ENCODE measurements around the gene IER5L. TPM values are rescaled to one million over a fixed set of nuclear protein-coding genes. Genes with fewer than 3 reads are reported as not detected.
A peak's percentile ranks its signal among the peaks of the same experiment; 100 is the strongest.

Gene IER5L
- total RNA-seq, 2 donors from 2014 or later: 6.8 to 8.1 TPM

GRCh38 chr9:129148463-129149204 is 29.4 kb downstream of the IER5L start:
- Histone ChIP-seq H3K9ac (ENCODE audit: extremely low read depth, low read length, poor library complexity, severe bottlenecking) (no peak overlapping the region), H3K36me3 (ENCODE audit: control insufficient read depth, insufficient read depth, low read length) (peaks cover 35% of the 10 kb centered on the region), H3K4me3 (ENCODE audit: low read length) (no peak overlapping the region), H3K27ac (ENCODE audit: low read depth, low read length) (no peak overlapping the region), H3K4me1 (ENCODE audit: control insufficient read depth, insufficient read depth, low read length) (no peaks in the 10 kb centered on the region), H3K27me3 (ENCODE audit: control insufficient read depth, insufficient read depth, low read length, poor library complexity, severe bottlenecking) (no peaks in the 10 kb centered on the region), H3K9me3 (ENCODE audit: control insufficient read depth, low read length) (no peaks in the 10 kb centered on the region)
- Mint-ChIP-seq H3K9me3 (no peaks in the 10 kb centered on the region), H3K27me3 (ENCODE audit: insufficient read depth) (no peaks in the 10 kb centered on the region), H3K27ac (no peak overlapping the region), H3K4me3 (no peak overlapping the region), H3K4me1 (peaks cover 10% of the 10 kb centered on the region), H3K36me3 (ENCODE audit: low read depth) (peaks cover 41% of the 10 kb centered on the region)
- TF ChIP-seq, protein P1, sequence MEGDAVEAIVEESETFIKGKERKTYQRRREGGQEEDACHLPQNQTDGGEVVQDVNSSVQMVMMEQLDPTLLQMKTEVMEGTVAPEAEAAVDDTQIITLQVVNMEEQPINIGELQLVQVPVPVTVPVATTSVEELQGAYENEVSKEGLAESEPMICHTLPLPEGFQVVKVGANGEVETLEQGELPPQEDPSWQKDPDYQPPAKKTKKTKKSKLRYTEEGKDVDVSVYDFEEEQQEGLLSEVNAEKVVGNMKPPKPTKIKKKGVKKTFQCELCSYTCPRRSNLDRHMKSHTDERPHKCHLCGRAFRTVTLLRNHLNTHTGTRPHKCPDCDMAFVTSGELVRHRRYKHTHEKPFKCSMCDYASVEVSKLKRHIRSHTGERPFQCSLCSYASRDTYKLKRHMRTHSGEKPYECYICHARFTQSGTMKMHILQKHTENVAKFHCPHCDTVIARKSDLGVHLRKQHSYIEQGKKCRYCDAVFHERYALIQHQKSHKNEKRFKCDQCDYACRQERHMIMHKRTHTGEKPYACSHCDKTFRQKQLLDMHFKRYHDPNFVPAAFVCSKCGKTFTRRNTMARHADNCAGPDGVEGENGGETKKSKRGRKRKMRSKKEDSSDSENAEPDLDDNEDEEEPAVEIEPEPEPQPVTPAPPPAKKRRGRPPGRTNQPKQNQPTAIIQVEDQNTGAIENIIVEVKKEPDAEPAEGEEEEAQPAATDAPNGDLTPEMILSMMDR (conservative IDR thresholded peaks at IDR 0.05): no peak
- WGBS, 2 experiments (ENCODE audit: insufficient coverage in 1 of 2, insufficient read length in 1 of 2): 67 to 92% methylated on average over 1 to 6 of the region's 6 CpGs
- no peak for DNase-seq

- Histone ChIP-seq H3K27ac (ENCODE audit: low read depth, low read length) (peak overlapping the region; percentile 91), H3K36me3 (ENCODE audit: control insufficient read depth, insufficient read depth, low read length) (peaks cover 51% of the 10 kb centered on the region), H3K4me3 (ENCODE audit: low read length) (no peak overlapping the region), H3K9ac (ENCODE audit: extremely low read depth, low read length, poor library complexity, severe bottlenecking) (peak overlapping the region; percentile 11), H3K9me3 (ENCODE audit: control insufficient read depth, low read length) (no peaks in the 10 kb centered on the region), H3K4me1 (ENCODE audit: control insufficient read depth, insufficient read depth, low read length) (peaks cover 6% of the 10 kb centered on the region), H3K27me3 (ENCODE audit: control insufficient read depth, insufficient read depth, low read length, poor library complexity, severe bottlenecking) (no peaks in the 10 kb centered on the region)
- TF ChIP-seq, protein P1 (conservative IDR thresholded peaks at IDR 0.05): no peak
- peaks cover 46% of the 10 kb centered on the region for H3K36me3 Mint-ChIP-seq (ENCODE audit: low read depth)
- WGBS, 2 experiments (ENCODE audit: insufficient coverage in 1 of 2, insufficient read length in 1 of 2): 79 to 90% methylated on average over 5 to 8 of the region's 8 CpGs
- peaks cover 21% of the 10 kb centered on the region for H3K4me1 Mint-ChIP-seq
- H3K9me3 Mint-ChIP-seq: no peaks in the 10 kb centered on the region
- H3K27ac Mint-ChIP-seq: peak overlapping the region; percentile 92
- no peak overlapping the region for H3K4me3 Mint-ChIP-seq
- DNase-seq: no peak
- H3K27me3 Mint-ChIP-seq (ENCODE audit: insufficient read depth): no peaks in the 10 kb centered on the region
Measured at GRCh38 chr9:129146441-129146941, 31.6 kb downstream of the IER5L start.

DNA sequence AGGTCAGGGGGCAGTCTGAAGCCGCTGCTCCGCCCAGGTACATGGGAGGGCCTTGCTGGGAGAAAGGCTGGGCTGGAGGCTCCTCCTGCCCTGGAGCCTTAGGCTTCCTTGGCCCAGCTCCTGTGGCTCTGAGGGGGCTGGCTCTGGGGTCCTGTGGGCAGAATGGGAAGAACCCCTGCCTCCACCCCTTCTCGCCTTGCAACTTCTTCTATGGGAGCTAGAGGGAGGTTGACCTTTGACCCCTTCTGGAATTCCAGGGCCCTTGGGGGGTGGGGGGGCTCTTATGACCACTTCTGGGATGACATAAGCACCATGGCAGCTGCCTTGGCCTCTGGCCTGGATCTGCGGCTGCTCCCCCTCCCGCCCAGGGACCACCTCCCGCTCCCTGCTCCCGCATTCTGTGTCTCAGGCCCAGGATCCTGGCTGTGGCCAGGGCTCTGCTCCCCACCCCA is 32.2 kb downstream of the IER5L start:
- H3K4me3 Mint-ChIP-seq: no peak overlapping the region
- Histone ChIP-seq H3K27me3 (ENCODE audit: control insufficient read depth, insufficient read depth, low read length, poor library complexity, severe bottlenecking) (no peaks in the 10 kb centered on the region), H3K4me1 (ENCODE audit: control insufficient read depth, insufficient read depth, low read length) (peaks cover 6% of the 10 kb centered on the region), H3K27ac (ENCODE audit: low read depth, low read length) (peak overlapping the region; percentile 91), H3K9me3 (ENCODE audit: control insufficient read depth, low read length) (no peaks in the 10 kb centered on the region), H3K36me3 (ENCODE audit: control insufficient read depth, insufficient read depth, low read length) (peaks cover 51% of the 10 kb centered on the region), H3K4me3 (ENCODE audit: low read length) (no peak overlapping the region), H3K9ac (ENCODE audit: extremely low read depth, low read length, poor library complexity, severe bottlenecking) (peak overlapping the region; percentile 11)
- H3K4me1 Mint-ChIP-seq: peaks cover 27% of the 10 kb centered on the region
- DNase-seq: peak; percentile 91
- H3K27ac Mint-ChIP-seq: peak overlapping the region; percentile 92
- no peaks in the 10 kb centered on the region for H3K27me3 Mint-ChIP-seq (ENCODE audit: insufficient read depth)
- H3K9me3 Mint-ChIP-seq: no peaks in the 10 kb centered on the region
- TF ChIP-seq, protein P1 (conservative IDR thresholded peaks at IDR 0.05): no peak
- peaks cover 42% of the 10 kb centered on the region for H3K36me3 Mint-ChIP-seq (ENCODE audit: low read depth)
- 53 to 92% methylated on average over 4 to 7 of the region's 7 CpGs for WGBS, 2 experiments (ENCODE audit: insufficient coverage in 1 of 2, insufficient read length in 1 of 2)

Measured in endodermal cell (in vitro differentiated cells).